ENCODE measurements around the gene YEATS2.

DNA sequence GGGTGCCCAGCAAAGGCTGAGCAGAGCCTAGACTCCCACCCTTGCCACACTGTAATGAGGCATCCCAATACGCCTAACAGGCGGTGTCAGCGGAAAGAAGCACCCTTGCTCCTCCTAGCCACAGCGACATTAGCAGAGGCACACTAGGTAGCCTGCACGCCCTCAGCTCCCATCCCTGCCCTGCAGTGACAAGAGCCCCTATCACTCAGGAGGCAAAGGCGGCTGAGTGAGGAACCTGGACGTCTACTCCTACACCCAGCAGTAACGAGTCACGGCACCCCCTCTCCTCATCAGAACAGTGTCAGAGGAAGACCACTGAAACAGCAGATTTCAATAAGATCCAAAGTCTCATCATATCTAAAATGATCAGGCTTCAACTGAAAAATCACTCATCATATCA, 139.8 kb downstream of the YEATS2 start:
- TF ChIP-seq, protein P1, sequence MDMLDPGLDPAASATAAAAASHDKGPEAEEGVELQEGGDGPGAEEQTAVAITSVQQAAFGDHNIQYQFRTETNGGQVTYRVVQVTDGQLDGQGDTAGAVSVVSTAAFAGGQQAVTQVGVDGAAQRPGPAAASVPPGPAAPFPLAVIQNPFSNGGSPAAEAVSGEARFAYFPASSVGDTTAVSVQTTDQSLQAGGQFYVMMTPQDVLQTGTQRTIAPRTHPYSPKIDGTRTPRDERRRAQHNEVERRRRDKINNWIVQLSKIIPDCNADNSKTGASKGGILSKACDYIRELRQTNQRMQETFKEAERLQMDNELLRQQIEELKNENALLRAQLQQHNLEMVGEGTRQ (IDR thresholded peaks at IDR 0.05; ENCODE audit: low read depth, low read length), result no peak
- no peak for TF ChIP-seq RCOR1 (IDR thresholded peaks at IDR 0.05; ENCODE audit: insufficient replicate concordance, low read length)
- TF ChIP-seq, protein P2, sequence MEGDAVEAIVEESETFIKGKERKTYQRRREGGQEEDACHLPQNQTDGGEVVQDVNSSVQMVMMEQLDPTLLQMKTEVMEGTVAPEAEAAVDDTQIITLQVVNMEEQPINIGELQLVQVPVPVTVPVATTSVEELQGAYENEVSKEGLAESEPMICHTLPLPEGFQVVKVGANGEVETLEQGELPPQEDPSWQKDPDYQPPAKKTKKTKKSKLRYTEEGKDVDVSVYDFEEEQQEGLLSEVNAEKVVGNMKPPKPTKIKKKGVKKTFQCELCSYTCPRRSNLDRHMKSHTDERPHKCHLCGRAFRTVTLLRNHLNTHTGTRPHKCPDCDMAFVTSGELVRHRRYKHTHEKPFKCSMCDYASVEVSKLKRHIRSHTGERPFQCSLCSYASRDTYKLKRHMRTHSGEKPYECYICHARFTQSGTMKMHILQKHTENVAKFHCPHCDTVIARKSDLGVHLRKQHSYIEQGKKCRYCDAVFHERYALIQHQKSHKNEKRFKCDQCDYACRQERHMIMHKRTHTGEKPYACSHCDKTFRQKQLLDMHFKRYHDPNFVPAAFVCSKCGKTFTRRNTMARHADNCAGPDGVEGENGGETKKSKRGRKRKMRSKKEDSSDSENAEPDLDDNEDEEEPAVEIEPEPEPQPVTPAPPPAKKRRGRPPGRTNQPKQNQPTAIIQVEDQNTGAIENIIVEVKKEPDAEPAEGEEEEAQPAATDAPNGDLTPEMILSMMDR (conservative IDR thresholded peaks at IDR 0.05; ENCODE audit: low read depth, low read length), result no peak
- TF ChIP-seq MAFK (IDR thresholded peaks at IDR 0.05; ENCODE audit: low read depth, low read length), result no peak
- TF ChIP-seq POLR2A (IDR thresholded peaks at IDR 0.05; ENCODE audit: low read depth, low read length), result no peak
- TF ChIP-seq CHD1 (IDR thresholded peaks at IDR 0.05; ENCODE audit: low read depth, low read length), result no peak
- no peak for TF ChIP-seq MXI1 (IDR thresholded peaks at IDR 0.05; ENCODE audit: borderline replicate concordance, low read depth, low read length)
- no peak for TF ChIP-seq RFX5 (IDR thresholded peaks at IDR 0.05; ENCODE audit: low read depth, low read length)
- TF ChIP-seq MAZ (IDR thresholded peaks at IDR 0.05; ENCODE audit: borderline replicate concordance, low read depth, low read length), result no peak
- no peak for TF ChIP-seq CEBPB (IDR thresholded peaks at IDR 0.05; ENCODE audit: low read depth, low read length)
- no peak for TF ChIP-seq BHLHE40 (IDR thresholded peaks at IDR 0.05; ENCODE audit: low read depth, low read length)
- no peak for TF ChIP-seq SMC3 (IDR thresholded peaks at IDR 0.05; ENCODE audit: low read depth, low read length)
- TF ChIP-seq RAD21 (IDR thresholded peaks at IDR 0.05; ENCODE audit: low read length), result no peak
- TF ChIP-seq FOS (IDR thresholded peaks at IDR 0.05; ENCODE audit: low read depth, low read length), result no peak

Measured in IMR-90 (cell line).